Fibroblast of skin of abdomen (primary cell): ENCODE measurements around the gene ALPK3. TPM values are rescaled to one million over a fixed set of nuclear protein-coding genes. Genes with fewer than 3 reads are reported as not detected.

Experiments
- DNase-seq: peaks from one replicate; pipeline ENCODE4 v3.0.0-alpha.2; 2013
- polyA plus RNA-seq, 2 experiments: library from polyadenylated mRNA; unstranded; fragments of 120-200 nt; gene quantifications; one replicate each; pipeline ENCODE4 v1.2.1, GENCODE V29; 2013; ENCODE audit not compliant: insufficient read length in 2 of 2

Gene ALPK3, protein sequence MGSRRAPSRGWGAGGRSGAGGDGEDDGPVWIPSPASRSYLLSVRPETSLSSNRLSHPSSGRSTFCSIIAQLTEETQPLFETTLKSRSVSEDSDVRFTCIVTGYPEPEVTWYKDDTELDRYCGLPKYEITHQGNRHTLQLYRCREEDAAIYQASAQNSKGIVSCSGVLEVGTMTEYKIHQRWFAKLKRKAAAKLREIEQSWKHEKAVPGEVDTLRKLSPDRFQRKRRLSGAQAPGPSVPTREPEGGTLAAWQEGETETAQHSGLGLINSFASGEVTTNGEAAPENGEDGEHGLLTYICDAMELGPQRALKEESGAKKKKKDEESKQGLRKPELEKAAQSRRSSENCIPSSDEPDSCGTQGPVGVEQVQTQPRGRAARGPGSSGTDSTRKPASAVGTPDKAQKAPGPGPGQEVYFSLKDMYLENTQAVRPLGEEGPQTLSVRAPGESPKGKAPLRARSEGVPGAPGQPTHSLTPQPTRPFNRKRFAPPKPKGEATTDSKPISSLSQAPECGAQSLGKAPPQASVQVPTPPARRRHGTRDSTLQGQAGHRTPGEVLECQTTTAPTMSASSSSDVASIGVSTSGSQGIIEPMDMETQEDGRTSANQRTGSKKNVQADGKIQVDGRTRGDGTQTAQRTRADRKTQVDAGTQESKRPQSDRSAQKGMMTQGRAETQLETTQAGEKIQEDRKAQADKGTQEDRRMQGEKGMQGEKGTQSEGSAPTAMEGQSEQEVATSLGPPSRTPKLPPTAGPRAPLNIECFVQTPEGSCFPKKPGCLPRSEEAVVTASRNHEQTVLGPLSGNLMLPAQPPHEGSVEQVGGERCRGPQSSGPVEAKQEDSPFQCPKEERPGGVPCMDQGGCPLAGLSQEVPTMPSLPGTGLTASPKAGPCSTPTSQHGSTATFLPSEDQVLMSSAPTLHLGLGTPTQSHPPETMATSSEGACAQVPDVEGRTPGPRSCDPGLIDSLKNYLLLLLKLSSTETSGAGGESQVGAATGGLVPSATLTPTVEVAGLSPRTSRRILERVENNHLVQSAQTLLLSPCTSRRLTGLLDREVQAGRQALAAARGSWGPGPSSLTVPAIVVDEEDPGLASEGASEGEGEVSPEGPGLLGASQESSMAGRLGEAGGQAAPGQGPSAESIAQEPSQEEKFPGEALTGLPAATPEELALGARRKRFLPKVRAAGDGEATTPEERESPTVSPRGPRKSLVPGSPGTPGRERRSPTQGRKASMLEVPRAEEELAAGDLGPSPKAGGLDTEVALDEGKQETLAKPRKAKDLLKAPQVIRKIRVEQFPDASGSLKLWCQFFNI (N-terminal part only)
- 0.48 TPM for polyA plus RNA-seq (2013, experiment 1 of 2; ENCODE audit: insufficient read length)
- polyA plus RNA-seq (2013, experiment 2 of 2; ENCODE audit: insufficient read length), result 0.63 TPM

DNA sequence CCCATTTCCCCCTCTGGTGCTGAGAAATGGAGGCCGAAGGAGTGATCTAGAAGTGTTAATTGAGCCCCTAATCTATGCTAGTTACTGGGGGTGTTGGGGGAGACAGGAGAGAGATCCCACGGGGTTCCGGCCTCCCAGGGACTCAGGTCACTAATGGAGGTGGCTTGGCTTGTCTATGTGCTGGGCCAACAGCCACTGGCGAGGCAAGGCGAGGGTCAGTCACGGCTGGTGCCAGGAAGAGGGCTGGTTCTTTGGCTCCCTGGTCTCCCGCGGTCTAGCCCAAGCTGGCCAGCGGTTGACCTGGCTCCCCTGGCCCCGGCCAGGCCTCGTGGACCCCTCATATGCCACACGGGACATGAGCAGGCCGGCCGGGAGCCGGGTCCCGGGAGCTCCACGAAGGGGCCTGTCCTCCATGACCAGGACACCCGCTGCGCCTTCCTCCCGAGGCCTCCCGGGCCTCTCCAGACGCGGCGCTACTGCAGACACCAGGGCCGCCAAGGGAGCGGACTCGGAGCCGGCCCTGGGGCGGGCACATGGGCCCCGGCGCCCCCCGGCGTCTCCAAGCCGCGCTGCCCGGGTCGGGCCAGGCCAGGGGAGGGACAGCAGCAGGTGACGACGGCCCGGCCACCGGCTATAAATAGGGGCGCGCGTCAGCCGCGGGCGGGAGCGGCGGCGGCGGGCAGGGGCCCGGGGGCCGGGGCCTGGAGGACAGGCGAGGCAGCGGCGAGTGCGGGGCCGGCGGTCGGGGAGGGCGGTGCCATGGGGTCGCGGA is at the start of gene ALPK3:
TSS of gene ALPK3 (plus strand) at position 663 of the 772 bp plus-strand sequence. CDS start at position 760, 97 bp downstream.
- DNase-seq, result no peak

DNA sequence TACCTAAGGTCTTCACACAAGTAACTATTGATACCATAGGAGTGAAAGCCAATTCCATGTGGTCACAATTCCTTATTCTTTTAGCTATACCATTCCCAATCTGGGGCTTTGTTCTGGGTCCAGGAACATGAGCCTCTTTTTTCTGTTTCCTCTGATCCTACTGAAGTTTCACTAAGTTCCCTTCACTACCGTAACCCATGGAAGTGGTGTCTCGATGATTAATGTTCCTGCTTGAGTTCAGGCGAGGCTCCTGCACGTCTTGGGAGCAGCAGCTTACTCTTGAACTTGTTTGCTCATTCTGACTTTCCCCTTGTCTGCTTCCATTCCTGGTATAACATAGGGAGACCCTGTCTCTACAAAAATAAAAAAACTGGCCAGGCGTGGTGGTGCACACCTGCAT is 45.1 kb upstream of the ALPK3 start:
- no peak for DNase-seq

DNA sequence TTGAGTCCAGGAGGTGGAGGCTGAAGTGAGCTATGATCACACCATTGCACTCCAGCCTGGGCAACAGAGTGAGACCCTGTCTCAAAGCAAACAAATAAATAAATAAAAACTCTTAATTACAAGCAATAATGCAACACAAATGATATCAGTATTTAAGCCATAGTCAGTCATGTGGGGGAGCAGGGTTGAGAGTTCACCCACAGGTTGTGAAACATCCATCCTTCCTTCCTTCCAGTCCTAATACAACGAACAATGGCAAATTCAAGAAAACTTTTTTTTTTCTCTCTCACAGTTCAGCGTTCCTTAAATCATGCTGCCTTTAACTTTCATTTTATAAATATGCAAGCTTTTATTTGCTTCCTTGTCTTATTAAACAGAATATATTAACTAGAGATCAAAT is 44.7 kb upstream of the ALPK3 start:
- no peak for DNase-seq

DNA sequence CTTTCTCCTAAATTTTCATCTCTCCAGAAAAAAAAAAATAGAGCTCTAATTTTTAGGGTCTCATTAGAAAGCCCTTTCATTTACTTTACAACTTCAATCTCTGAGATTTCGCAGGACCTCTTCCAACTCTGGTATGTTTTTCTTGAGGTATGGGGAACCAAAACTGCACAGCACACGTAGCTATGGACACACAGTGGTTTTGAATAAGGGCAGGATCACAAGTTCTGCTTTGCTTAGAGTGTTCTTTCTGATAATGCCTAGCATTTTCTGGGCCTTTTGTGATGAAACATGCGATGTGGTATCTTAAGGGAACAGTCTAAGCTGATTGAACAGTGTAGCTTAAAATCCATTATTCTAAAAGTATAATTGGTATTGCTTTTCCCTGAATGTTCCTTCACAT is 43.4 kb upstream of the ALPK3 start:
- no peak for DNase-seq

DNA sequence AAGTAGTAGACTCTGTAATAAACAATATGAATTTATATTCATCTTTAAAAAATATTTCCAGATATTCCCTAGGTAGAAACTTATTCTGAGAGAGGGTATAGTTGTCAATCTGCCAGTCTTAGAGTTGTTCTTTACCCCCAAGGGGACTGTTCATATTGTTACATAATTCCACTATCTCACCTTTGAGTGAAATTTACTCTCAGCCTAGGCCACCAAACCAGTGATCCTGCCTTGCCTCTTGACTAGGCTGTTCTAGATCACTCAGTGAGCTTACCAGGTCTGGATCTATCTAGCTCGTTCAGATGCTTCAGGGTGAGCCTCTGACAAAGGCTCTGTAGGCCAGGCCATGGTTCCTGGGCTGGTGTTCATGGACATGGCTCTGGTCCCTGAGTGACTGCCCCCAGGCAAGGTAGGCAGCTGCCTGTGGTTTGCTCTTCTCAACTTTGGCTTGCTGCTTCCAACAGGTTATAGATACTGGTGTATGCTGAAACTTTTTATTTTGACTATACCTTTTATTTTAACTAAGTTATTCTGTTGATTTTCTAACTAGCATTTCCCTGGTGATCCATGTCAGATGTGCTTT is 41.2 kb upstream of the ALPK3 start:
- DNase-seq, result no peak

DNA sequence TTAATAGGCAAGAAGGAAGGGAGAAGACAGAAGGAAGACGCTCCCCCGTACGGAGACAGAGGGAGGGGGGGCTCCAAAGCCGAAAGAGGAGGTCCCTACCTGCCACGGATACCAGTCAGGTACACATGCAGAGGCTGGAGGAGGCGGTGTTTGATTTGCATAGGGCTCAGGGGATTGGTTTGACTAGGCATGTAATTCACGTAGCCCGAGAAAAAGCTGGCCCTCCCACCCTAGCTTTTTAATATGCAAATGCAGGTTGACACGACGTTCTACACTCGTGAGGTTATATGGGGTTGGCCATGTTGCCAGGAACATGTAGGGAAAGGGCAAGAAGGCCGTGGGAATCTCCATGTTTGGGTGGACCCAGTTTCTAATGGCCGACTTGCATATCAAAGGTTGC is 39.0 kb upstream of the ALPK3 start:
- no peak for DNase-seq

DNA sequence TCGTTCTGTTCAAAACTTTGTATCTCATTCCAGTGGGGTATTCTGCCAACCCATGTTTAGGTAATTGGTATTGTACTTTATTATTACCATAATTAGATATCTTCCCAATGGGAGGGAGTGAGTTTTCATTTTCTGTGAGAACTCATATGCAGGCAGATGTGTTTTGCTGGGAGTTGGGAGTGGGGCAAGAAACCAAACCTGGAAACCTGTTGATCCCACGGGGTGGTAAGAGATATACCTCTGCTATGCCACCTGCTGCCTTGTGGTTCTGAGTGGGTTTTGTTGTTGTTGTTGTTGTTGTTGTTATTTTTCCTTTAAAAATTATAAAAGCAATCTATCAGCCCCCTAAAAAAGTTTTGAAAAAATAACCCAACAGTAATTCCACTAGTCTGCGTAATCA is 36.7 kb upstream of the ALPK3 start:
- DNase-seq, result no peak

DNA sequence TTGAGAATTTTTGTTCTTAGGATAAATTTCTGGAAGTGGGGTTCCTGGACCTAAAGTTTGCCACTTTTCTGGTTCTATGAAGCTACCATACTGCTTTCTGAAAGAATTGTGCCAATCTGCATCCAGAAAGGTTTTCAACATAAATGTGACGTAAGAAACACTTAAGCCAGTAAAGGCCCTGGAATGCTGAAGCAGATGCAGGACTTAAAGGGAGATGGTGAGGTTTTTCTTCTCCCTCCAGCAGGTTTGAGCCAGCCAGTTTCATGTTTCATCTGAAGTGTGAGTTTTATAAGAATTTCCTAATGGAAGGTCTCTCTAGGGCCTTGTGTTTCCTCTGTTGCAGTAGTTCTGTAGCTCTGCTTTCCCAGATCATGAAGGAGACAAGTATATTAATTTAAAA is 35.7 kb upstream of the ALPK3 start:
- DNase-seq, result peak; percentile 4

DNA sequence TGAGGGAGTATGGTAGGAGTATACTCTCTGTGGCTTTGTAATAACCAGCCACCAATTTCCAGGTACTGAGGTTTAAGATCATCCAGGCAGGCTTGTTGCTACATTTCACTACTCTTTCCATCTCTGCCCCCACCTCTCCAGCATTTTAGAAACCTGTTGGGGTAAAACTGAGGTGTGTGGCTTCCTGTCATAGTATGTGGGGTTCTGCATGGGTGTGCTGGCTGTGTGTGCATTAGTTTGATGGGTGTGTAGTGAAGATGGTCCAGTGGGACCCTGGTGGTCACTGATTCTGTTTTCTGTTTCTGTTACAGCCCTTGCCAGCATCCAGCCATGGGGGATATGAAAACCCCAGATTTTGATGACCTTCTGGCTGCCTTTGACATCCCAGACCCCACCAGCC is 34.8 kb upstream of the ALPK3 start:
- DNase-seq, result no peak

DNA sequence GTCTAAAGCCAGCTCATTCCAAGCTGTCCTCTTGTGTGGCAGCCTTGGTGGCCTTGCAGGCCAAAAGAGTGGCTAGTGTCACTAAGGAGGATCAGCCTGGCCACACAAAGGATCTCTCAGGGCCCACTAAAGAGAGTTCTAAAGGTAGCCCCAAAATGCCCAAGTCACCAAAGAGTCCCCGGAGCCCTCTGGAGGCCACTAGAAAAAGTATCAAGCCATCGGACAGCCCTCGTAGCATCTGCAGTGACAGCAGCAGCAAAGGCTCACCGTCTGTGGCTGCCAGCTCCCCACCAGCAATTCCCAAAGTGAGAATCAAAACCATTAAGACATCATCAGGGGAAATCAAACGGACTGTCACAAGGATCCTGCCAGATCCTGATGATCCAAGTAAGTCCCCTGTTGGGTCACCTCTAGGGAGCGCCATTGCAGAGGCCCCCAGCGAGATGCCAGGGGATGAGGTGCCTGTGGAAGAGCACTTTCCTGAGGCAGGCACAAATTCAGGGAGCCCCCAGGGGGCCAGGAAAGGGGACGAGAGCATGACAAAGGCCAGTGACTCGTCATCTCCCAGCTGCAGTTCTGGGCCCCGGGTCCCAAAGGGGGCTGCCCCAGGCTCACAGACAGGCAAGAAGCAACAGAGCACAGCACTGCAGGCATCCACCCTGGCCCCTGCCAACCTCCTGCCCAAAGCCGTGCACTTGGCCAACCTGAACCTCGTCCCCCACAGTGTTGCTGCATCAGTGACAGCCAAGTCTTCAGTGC is 33.5 kb upstream of the ALPK3 start:
- no peak for DNase-seq

DNA sequence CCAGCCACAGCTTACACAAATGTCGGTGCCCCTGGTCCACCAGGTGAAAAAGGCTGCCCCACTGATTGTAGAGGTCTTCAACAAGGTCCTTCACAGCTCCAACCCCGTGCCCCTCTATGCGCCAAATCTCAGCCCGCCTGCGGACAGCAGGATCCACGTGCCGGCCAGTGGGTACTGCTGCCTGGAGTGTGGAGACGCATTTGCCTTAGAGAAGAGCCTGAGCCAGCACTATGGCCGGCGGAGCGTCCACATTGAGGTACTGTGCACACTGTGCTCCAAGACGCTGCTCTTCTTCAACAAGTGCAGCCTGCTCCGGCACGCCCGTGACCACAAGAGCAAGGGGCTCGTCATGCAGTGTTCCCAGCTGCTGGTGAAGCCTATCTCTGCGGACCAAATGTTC is 32.9 kb upstream of the ALPK3 start:
- no peak for DNase-seq

DNA sequence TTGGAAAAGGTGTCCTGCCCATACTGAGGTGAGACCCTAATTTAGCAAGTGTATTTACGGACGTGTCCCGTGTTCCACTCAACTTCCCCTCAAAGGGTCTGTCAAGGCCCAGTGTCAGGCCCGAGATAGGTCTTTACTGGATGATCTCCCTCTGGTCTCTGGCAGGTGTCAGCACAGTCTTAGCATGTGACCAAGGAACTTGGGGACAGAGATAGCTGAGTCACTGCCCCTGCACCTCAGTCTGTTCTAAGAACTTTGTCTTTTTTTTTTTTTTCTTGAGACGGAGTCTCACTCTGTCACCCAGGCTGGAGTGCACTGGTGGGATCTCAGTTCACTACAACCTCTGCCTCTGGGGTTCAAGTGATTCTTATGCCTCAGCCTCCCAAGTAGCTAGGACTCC is 32.1 kb upstream of the ALPK3 start:
- DNase-seq, result no peak

DNA sequence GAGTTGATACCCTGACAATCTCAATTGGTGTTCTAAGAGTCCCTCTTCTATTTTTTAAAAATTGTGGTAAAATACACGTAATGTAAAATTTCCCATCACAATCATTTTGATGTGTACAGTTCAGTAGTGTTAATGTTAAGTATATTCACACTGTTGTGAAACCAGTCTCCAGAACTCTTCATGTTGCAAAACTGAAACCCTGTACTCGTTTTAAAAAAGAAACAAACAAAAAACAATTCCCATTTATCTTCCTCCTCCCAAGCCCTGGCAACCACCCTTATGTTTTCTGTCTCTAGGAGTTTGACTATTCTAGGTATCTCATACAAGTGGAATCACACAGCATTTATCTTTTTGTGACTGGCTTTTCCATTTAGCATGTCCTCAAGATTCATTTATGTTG is 28.7 kb upstream of the ALPK3 start:
- no peak for DNase-seq

DNA sequence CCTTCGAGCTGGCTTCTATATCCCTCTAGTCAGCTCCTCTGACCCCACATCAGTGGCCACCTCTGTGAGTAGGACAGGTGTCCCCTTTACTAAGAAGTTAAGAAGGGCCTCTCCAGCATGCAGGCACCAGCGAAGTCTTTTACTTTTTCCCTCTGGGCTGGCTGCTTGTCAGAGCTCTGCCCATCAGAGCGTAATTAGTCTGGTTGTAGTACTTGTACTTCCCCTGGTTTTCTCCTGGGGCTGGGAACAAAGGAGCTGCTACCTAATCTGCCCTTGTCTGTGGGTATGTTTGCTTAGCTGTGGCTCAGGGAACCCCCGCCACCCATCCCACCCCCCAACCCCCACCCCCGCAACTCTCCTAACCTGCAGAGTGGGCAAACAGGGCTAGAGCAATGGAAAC is 27.4 kb upstream of the ALPK3 start:
- no peak for DNase-seq

DNA sequence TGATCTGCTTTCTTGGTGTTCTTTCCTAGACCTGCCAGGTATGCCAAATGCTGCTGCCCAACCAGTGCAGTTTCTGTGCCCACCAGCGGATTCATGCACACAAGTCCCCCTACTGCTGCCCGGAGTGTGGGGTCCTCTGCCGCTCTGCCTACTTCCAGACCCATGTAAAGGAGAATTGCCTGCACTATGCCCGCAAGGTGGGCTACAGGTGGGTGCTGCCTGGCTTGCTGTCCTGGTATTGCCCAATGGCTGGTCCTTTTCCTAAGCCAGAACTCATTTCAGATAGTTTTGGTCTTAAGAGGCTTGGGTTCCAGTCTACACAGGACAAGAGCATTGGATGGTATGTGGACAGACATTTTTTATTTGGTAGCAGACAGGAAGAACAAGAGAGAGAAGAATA is 26.5 kb upstream of the ALPK3 start:
- no peak for DNase-seq

DNA sequence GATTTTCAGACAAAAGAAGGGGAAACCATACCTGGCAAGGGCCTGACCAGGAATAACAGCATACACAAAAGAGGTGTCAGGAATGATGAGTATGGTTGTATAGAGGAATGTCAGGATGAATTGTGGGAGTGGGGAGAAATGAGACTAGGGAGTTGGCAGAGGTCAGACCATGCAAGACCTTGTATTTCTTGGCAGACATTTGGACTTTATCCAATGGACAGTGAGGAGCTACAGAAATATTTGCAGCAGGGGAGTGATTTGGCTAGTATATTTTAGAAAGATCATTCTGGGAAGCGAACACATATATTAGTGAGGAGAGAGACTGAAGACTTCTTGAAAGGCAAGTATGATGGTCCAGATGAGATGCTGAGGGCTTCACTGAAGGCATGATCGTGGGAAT is 25.4 kb upstream of the ALPK3 start:
- peak; percentile 5 for DNase-seq

DNA sequence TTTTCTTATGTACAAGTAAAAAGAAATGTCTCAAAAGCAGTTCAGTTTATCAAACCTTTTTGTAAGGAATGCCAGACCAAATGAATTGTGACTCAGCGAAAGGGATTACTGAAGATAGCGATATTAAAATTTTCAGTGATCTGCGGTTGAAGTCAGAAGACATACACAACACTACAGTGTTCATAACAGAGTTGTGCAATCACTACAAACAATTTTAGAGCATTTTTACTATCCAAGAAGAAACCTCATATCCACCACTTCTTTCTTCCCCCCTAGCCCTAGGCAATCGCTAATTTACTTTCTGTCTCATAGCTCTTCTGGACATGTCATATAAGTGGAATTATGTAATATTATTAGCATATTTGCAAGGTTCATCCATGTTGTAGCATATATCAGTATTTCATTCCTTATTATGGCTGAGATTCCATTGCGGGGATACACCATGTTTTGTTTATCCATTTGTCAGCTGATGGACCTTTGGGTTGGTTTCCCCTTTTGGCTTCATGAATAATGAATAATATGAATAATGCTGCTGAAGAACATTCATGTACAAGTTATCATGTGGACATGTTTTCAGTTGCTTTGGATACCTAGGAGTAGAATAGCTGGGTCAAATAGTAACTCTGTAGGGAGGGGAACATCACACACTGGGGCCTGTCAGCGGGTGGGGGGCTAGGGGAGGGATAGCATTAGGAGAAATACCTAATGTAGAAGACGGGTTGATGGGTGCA is 23.6 kb upstream of the ALPK3 start:
- no peak for DNase-seq

DNA sequence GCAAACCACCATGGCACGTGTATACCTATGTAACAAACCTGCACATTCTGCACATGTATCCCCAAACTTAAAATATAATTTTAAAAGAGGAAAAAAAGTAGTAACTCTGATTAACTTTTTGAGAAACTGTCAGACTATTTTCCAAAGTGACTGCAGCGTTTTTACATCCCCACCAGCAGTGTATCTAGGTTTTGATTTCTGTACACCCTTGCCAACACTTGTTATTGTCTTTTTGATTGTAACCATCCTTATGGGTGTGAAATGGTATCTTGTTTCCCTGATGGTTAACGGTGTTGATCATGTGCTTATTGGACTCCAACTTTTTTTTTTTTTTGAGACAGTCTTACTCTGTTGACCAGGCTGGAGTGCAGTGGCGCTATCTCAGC is 23.0 kb upstream of the ALPK3 start:
- no peak for DNase-seq

DNA sequence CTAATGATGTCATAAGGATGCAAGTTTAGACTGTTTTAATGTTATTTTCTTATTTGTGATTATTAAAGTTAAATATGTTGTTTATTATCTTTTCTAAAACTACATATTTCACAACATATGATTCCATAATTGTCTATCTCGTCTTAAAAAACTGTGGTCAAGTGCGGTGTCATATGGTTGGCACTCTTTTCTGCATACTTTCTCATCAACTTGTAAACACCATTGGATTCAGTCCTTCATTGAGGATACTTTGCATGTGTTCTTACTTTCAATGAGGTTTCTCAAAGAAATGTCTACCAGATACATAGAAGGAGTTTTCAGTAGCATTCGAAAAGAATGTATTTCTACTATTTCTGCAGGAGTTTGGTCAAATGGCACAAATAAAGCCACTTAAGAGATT is 22.0 kb upstream of the ALPK3 start:
- DNase-seq, result no peak

DNA sequence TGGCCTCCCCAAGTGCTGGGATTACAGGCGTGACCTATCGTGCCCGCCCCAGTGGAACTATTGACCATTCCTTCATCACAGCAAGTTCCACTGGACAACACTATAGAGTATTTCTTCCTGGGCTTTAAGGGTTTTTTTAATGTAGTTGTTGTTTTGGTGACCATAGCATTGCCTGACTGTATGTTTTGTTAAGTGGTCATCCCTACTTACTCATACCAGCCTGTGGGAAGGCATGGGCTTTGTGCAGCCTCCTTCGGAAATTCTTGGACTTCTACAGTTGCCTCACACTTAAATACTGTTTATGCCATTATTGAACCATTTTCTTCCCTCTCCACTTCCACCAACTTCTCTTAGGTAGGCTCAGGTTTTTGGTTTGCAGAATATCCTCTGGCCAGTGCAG is 19.9 kb upstream of the ALPK3 start:
- no peak for DNase-seq
